H7 (cell line): Measurements from ENCODE around the gene TEX54. TPM values are rescaled to one million over a fixed set of nuclear protein-coding genes. Genes with fewer than 3 reads are reported as not detected.
"Not testable (repeated sequence)": the region's sequence is repeated elsewhere in the genome, so short reads cannot be mapped to it uniquely, and the experiment has no call there.

Experiments used
- DNase-seq: peaks from one replicate; pipeline ENCODE4 v3.0.0; 2012
- H3K27me3 ChIP-seq: 2 replicates; pipeline ENCODE4 v1.6.0; 2011; ENCODE audit warnings: mild to moderate bottlenecking, low read length; ENCODE audit not compliant: control insufficient read depth, insufficient read depth
- H3K36me3 ChIP-seq: replicated peaks from 2 replicates; pipeline ENCODE4 v1.5.1; 2011; ENCODE audit warnings: low read length; ENCODE audit not compliant: control insufficient read depth, insufficient read depth
- H3K4me3 ChIP-seq: 2 replicates; pipeline ENCODE4 v1.5.1; 2011; ENCODE audit warnings: low read depth, mild to moderate bottlenecking, control low read depth, low read length, moderate library complexity; ENCODE audit not compliant: insufficient read depth
- total RNA-seq: library from RNA; depleted of rRNA; stranded (reverse); fragments of >200 nt; shearing (Covaris generic); gene quantifications from 2 replicates; pipeline ENCODE4 v1.2.3, GENCODE V29; 2014

TEX54 gene
- total RNA-seq, 1 experiment from 2014 or later, result not detected

- no peak overlapping the region for H3K4me3 ChIP-seq
- no peaks in the 10 kb centered on the region for H3K27me3 ChIP-seq
These were observed 28.4 kb upstream of the TEX54 start for GRCh38 chr11:62860835-62861563.

GRCh38 chr11:62859281-62859703, 26.7 kb upstream of the TEX54 start:
- H3K4me3 ChIP-seq, DNase-seq, H3K27me3 ChIP-seq: not testable (repeated sequence)
- peaks cover 15% of the 10 kb centered on the region for H3K36me3 ChIP-seq

More at GRCh38 chr11:62860835-62861563, 28.4 kb upstream of the TEX54 start:
- no peak for DNase-seq
- peaks cover 9% of the 10 kb centered on the region for H3K36me3 ChIP-seq

GRCh38 chr11:62858201-62858600, 25.6 kb upstream of the TEX54 start:
- no peaks in the 10 kb centered on the region for H3K27me3 ChIP-seq
- peak overlapping the region; percentile 84 for H3K4me3 ChIP-seq
- no peak for DNase-seq
- H3K36me3 ChIP-seq, result peaks cover 21% of the 10 kb centered on the region

- Histone ChIP-seq H3K4me3 (peak overlapping the region; percentile 84), H3K27me3 (no peaks in the 10 kb centered on the region), H3K36me3 (peaks cover 25% of the 10 kb centered on the region)
- DNase-seq, result no peak
These were observed 24.9 kb upstream of the TEX54 start for GRCh38 chr11:62857541-62857982.

GRCh38 chr11:62856333-62856895, 23.8 kb upstream of the TEX54 start:
- Histone ChIP-seq H3K36me3 (peaks cover 31% of the 10 kb centered on the region), H3K27me3 (no peaks in the 10 kb centered on the region), H3K4me3 (peak overlapping the region; percentile 84)
- no peak for DNase-seq

- Histone ChIP-seq H3K36me3 (peaks cover 31% of the 10 kb centered on the region), H3K4me3 (peak overlapping the region; percentile 84), H3K27me3 (no peaks in the 10 kb centered on the region)
- DNase-seq, result peak; percentile 95
These were observed 23.1 kb upstream of the TEX54 start for GRCh38 chr11:62855571-62856332.

- Histone ChIP-seq H3K4me3 (peak overlapping the region; percentile 84), H3K36me3 (peaks cover 31% of the 10 kb centered on the region), H3K27me3 (no peaks in the 10 kb centered on the region)
- DNase-seq, result no peak
These were observed 22.4 kb upstream of the TEX54 start for GRCh38 chr11:62854825-62855570.

- H3K27me3 ChIP-seq, result no peaks in the 10 kb centered on the region
- peaks cover 31% of the 10 kb centered on the region for H3K36me3 ChIP-seq
- no peak for DNase-seq
- peak overlapping the region; percentile 84 for H3K4me3 ChIP-seq
These were observed 21.6 kb upstream of the TEX54 start for GRCh38 chr11:62854013-62854824.

- DNase-seq, result no peak
- Histone ChIP-seq H3K4me3 (peak overlapping the region; percentile 84), H3K27me3 (no peaks in the 10 kb centered on the region), H3K36me3 (peaks cover 31% of the 10 kb centered on the region)
These were observed 20.8 kb upstream of the TEX54 start for GRCh38 chr11:62853279-62853965.

- no peaks in the 10 kb centered on the region for H3K27me3 ChIP-seq
- DNase-seq, result no peak
- peak overlapping the region; percentile 84; the same call in 1 of the 2 replicates for H3K4me3 ChIP-seq
- peaks cover 31% of the 10 kb centered on the region for H3K36me3 ChIP-seq
These were observed 20.0 kb upstream of the TEX54 start for GRCh38 chr11:62852523-62853188.

- Histone ChIP-seq H3K36me3 (peaks cover 31% of the 10 kb centered on the region), H3K4me3 (no peak overlapping the region), H3K27me3 (no peaks in the 10 kb centered on the region)
- no peak for DNase-seq
These were observed 19.3 kb upstream of the TEX54 start for GRCh38 chr11:62851807-62852522.
